ENCODE measurements around the gene HMSD.

The HMSD gene, protein sequence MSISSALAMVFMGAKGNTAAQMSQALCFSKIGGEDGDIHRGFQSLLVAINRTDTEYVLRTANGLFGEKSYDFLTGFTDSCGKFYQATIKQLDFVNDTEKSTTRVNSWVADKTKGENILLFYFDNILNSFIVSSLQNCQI

DNA sequence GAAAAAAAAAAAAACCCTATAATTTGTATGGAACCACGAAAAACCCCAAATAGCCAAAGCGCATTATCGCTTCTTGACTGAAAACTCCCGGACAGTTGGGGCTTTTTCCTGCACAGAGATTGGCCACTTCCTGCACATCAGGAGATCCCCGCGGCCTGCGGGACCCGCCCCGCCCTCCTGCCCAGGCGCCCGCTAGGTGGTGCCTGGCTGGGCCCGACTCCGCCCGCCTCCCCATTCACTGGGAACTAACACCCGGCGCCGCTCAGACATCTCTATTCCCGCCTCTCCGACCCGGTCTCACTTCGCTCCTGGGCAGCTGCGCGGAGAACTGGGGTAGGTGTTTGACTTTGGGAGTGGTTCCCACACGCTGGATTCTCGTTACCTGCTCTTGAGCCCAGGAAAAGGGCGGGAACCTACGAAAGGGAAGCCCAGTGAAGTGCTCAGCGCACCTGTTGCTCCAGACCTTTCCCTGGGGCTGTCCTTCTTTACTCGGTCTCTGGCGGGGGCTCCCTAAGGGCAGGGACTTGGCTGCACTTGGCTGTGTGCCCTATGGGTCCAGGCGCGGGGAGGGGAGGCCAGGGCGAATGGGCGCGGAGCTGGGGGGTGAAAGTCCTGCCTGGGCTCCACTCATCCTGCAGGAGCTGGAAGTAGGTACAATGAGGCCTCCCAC, at the start of gene HMSD:
HMSD (plus strand) TSS at position 234 of the 670 bp plus-strand sequence. CDS start 4,155 bp downstream, outside the sequence.
- Histone ChIP-seq H3K36me3 (replicated peaks; ENCODE audit: insufficient read depth, low read length) (no peaks in the 10 kb centered on the region), H3K4me1 (ENCODE audit: low read length) (no peaks in the 10 kb centered on the region), H3K79me2 (ENCODE audit: low read length) (no peaks in the 10 kb centered on the region), H3K9me3 (replicated peaks; ENCODE audit: insufficient read depth, low read length) (no peaks in the 10 kb centered on the region), H3K4me3 (ENCODE audit: low read length) (peak within 1 kb of the TSS; percentile 44), H3K27me3 (replicated peaks; ENCODE audit: insufficient read depth, low read length) (no peaks in the 10 kb centered on the region), H3F3A (ENCODE audit: insufficient read depth, low read length) (no peaks in the 10 kb centered on the region), H4K20me1 (ENCODE audit: insufficient read depth, low read length) (no peaks in the 10 kb centered on the region), H3K9me2 (replicated peaks; ENCODE audit: insufficient read depth, low read length) (no peaks in the 10 kb centered on the region), H3K27ac (ENCODE audit: low read length) (no peak within 1 kb of the TSS), H3K4me2 (ENCODE audit: low read depth, low read length) (peak within 1 kb of the TSS; percentile 64), H2AFZ (ENCODE audit: low read length) (peak within 1 kb of the TSS; percentile 86), H3K9ac (ENCODE audit: low read length) (no peak within 1 kb of the TSS)
- TF ChIP-seq EZH2 (optimal IDR thresholded peaks at IDR 0.05; ENCODE audit: low read depth, low read length) = no peak
- TF ChIP-seq, protein P1, sequence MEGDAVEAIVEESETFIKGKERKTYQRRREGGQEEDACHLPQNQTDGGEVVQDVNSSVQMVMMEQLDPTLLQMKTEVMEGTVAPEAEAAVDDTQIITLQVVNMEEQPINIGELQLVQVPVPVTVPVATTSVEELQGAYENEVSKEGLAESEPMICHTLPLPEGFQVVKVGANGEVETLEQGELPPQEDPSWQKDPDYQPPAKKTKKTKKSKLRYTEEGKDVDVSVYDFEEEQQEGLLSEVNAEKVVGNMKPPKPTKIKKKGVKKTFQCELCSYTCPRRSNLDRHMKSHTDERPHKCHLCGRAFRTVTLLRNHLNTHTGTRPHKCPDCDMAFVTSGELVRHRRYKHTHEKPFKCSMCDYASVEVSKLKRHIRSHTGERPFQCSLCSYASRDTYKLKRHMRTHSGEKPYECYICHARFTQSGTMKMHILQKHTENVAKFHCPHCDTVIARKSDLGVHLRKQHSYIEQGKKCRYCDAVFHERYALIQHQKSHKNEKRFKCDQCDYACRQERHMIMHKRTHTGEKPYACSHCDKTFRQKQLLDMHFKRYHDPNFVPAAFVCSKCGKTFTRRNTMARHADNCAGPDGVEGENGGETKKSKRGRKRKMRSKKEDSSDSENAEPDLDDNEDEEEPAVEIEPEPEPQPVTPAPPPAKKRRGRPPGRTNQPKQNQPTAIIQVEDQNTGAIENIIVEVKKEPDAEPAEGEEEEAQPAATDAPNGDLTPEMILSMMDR (IDR thresholded peaks at IDR 0.05; ENCODE audit: low read length) = peak; percentile 48
- no peak for TF ChIP-seq EZH2phosphoT487 (IDR thresholded peaks at IDR 0.05; ENCODE audit: low read length)
- DNase-seq = peak; percentile 44

DNA sequence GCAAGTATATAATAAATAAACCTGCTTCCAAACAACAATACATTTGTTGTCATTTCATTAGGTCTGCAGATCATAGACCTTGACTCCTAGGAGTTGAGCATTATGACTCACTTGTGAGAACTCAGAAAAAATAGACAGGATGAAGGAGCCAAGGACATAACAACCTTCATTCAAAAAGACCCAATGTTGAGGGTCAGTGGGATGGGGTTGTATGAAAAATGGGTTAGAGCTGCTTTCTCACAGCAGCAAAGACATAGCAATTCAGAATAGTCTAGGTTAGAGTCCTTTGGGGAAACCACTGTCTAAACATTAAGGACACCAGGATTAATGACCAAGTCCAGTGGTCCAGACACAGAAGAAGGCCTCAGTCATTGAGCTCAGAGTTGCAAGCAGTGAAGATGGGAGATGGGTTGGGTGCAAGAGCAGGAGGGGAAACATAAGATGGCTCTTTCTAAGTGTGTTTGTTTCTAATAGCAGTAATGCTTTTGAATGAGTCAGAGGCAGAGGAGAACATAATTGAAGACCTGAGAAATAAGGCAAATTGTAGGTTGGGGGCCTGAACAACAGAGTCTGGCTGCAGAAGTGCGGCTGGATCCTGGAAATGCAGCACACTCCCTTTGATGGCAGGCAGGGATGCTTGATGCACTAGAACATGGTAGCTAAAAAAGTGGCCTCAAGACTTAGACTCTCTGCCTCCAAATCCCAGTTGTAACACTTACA, 45.1 kb upstream of the HMSD start:
- H3K36me3 ChIP-seq (replicated peaks; ENCODE audit: insufficient read depth, low read length) = no peaks in the 10 kb centered on the region
- no peaks in the 10 kb centered on the region for H3F3A ChIP-seq (ENCODE audit: insufficient read depth, low read length)
- H3K9me2 ChIP-seq (replicated peaks; ENCODE audit: insufficient read depth, low read length) = no peaks in the 10 kb centered on the region
- H3K4me2 ChIP-seq (ENCODE audit: low read depth, low read length) = no peak overlapping the region
- no peaks in the 10 kb centered on the region for H3K27me3 ChIP-seq (replicated peaks; ENCODE audit: insufficient read depth, low read length)
- no peaks in the 10 kb centered on the region for H4K20me1 ChIP-seq (ENCODE audit: insufficient read depth, low read length)
- peaks cover 18% of the 10 kb centered on the region for H3K4me1 ChIP-seq (ENCODE audit: low read length)
- no peak for DNase-seq
- H3K79me2 ChIP-seq (ENCODE audit: low read length) = no peaks in the 10 kb centered on the region
- TF ChIP-seq EZH2 (optimal IDR thresholded peaks at IDR 0.05; ENCODE audit: low read depth, low read length) = no peak
- H3K9me3 ChIP-seq (replicated peaks; ENCODE audit: insufficient read depth, low read length) = no peaks in the 10 kb centered on the region
- H2AFZ ChIP-seq (ENCODE audit: low read length) = no peak overlapping the region
- H3K4me3 ChIP-seq (ENCODE audit: low read length) = no peak overlapping the region
- H3K27ac ChIP-seq (ENCODE audit: low read length) = no peak overlapping the region
- no peak overlapping the region for H3K9ac ChIP-seq (ENCODE audit: low read length)

GRCh38 chr18:63904694-63905093, 44.4 kb upstream of the HMSD start:
- Histone ChIP-seq H3K27me3 (replicated peaks; ENCODE audit: insufficient read depth, low read length) (no peaks in the 10 kb centered on the region), H4K20me1 (ENCODE audit: insufficient read depth, low read length) (no peaks in the 10 kb centered on the region), H3K27ac (ENCODE audit: low read length) (no peak overlapping the region), H3K36me3 (replicated peaks; ENCODE audit: insufficient read depth, low read length) (no peaks in the 10 kb centered on the region), H3K79me2 (ENCODE audit: low read length) (no peaks in the 10 kb centered on the region), H3F3A (ENCODE audit: insufficient read depth, low read length) (0 out of 2 replicates have a peak, but pooled peaks cover 3% of the 10 kb centered on the region), H3K9me3 (replicated peaks; ENCODE audit: insufficient read depth, low read length) (no peaks in the 10 kb centered on the region), H3K4me2 (ENCODE audit: low read depth, low read length) (no peak overlapping the region), H3K4me3 (ENCODE audit: low read length) (no peak overlapping the region), H3K4me1 (ENCODE audit: low read length) (peaks cover 25% of the 10 kb centered on the region), H3K9me2 (replicated peaks; ENCODE audit: insufficient read depth, low read length) (no peaks in the 10 kb centered on the region), H2AFZ (ENCODE audit: low read length) (no peak overlapping the region), H3K9ac (ENCODE audit: low read length) (no peak overlapping the region)
- no peak for DNase-seq
- TF ChIP-seq, protein P1 (IDR thresholded peaks at IDR 0.05; ENCODE audit: low read length) = no peak
- TF ChIP-seq EZH2phosphoT487 (IDR thresholded peaks at IDR 0.05; ENCODE audit: low read length) (no peak), EZH2 (optimal IDR thresholded peaks at IDR 0.05; ENCODE audit: low read depth, low read length) (no peak)
